PC-3 (cell line): Measurements from ENCODE around the gene TP53INP2.

Experiments used
- CTCF ChIP-seq: fragments of 300-600 bp; sonication (generic); conservative IDR thresholded peaks from 2 replicates; pipeline ENCODE4 v1.5.1; 2017; ENCODE audit warnings: antibody characterized with exemption, low read depth, mild to moderate bottlenecking, low read length
- EZH2 ChIP-seq: fragments of 300-600 bp; sonication (generic); IDR thresholded peaks from one replicate; pipeline ENCODE4 v1.6.1; 2017; ENCODE audit warnings: antibody characterized with exemption, mild to moderate bottlenecking, low read length; ENCODE audit not compliant: unreplicated experiment

- no peak for TF ChIP-seq CTCF
- no peak for TF ChIP-seq EZH2
These were observed at the start of gene TP53INP2 for GRCh38 chr20:34704177-34705007.
